ENCODE results near the gene PLXNB3.
"Not testable (repeated sequence)": the region's sequence is repeated elsewhere in the genome, so short reads cannot be mapped to it uniquely, and the experiment has no call there.

PLXNB3 gene

DNA sequence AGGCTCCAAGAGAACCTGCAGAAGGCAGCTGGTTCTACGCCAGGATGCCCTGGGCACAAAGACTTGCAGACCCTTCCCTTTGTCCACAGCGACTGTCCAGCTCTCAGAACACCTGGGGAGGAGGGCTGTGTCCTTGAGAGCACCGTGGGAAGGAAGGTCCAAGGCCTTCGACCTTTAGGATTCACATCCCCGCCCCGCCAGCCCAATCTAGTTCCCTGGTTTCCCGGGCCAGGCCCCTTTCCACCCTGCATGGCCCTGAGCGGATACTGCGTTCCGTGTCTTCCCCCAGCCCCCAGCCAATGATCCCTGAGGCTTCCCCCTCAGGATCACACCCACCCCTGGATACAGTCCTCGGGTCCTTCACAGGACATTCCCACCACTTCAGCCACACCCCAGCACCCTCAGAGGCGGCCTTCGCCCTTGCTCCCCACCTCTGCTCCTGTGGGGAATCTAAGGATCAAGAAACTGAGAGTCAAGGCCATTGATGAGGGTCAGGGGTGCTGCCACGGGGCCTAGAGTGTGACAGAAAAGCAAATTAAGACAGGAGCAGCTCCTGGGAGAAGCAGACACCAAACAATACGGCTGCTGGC is 30.3 kb upstream of the PLXNB3 start:
- Histone ChIP-seq H3K4me3 (ENCODE audit: low read length) (no peak overlapping the region), H3K4me1 (ENCODE audit: control insufficient read depth, insufficient read depth, low read length) (no peaks in the 10 kb centered on the region), H3K27ac (ENCODE audit: low read length) (no peak overlapping the region), H3K27me3 (ENCODE audit: control insufficient read depth, insufficient read depth, low read length) (no peaks in the 10 kb centered on the region), H3K36me3 (ENCODE audit: control insufficient read depth, insufficient read depth, low read length) (no peaks in the 10 kb centered on the region; the same call in 1 of the 2 replicates), H3K9me3 (ENCODE audit: control insufficient read depth, insufficient read depth, low read length) (no peaks in the 10 kb centered on the region)
- no peak for DNase-seq (ENCODE audit: low read depth, low spot score)
- no CpG with 5 or more reads among the region's 15 CpGs for WGBS (ENCODE audit: insufficient coverage, insufficient read length)

GRCh38 chrX:153734871-153735270 is 29.2 kb upstream of the PLXNB3 start:
- Histone ChIP-seq H3K4me1 (ENCODE audit: control insufficient read depth, insufficient read depth, low read length) (no peaks in the 10 kb centered on the region), H3K27me3 (ENCODE audit: control insufficient read depth, insufficient read depth, low read length) (no peaks in the 10 kb centered on the region), H3K4me3 (ENCODE audit: low read length) (no peak overlapping the region), H3K36me3 (ENCODE audit: control insufficient read depth, insufficient read depth, low read length) (no peaks in the 10 kb centered on the region; the same call in 1 of the 2 replicates), H3K27ac (ENCODE audit: low read length) (no peak overlapping the region), H3K9me3 (ENCODE audit: control insufficient read depth, insufficient read depth, low read length) (no peaks in the 10 kb centered on the region)
- DNase-seq (ENCODE audit: low read depth, low spot score) = no peak
- no CpG with 5 or more reads among the region's 2 CpGs for WGBS (ENCODE audit: insufficient coverage, insufficient read length)

DNA sequence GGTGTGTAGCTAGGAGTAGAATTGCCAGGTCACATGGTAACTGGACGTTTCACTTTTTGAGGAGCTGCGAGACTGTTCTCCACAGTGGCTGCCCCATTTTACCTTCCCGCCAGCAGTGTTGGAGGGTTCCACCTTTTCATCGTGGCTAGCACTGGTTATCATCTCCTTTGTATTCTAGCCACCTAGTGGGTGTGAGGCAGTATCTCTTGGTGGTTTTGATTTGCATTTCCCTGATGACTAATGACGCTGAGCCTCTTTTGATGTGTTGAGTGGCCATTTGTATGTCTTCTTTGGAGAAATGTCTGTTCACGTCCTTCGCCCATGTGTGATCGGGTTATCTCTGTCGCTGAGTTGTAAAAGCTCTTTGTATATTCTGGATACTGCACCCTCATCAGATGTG is 28.8 kb upstream of the PLXNB3 start:
- H3K9me3 ChIP-seq (ENCODE audit: control insufficient read depth, insufficient read depth, low read length) = no peaks in the 10 kb centered on the region
- no peak overlapping the region for H3K4me3 ChIP-seq (ENCODE audit: low read length)
- H3K36me3 ChIP-seq (ENCODE audit: control insufficient read depth, insufficient read depth, low read length) = no peaks in the 10 kb centered on the region; the same call in 1 of the 2 replicates
- no peak for DNase-seq (ENCODE audit: low read depth, low spot score)
- WGBS (ENCODE audit: insufficient coverage, insufficient read length) = no CpG with 5 or more reads among the region's 9 CpGs
- H3K4me1 ChIP-seq (ENCODE audit: control insufficient read depth, insufficient read depth, low read length) = no peaks in the 10 kb centered on the region
- no peaks in the 10 kb centered on the region for H3K27me3 ChIP-seq (ENCODE audit: control insufficient read depth, insufficient read depth, low read length)
- H3K27ac ChIP-seq (ENCODE audit: low read length) = no peak overlapping the region

DNA sequence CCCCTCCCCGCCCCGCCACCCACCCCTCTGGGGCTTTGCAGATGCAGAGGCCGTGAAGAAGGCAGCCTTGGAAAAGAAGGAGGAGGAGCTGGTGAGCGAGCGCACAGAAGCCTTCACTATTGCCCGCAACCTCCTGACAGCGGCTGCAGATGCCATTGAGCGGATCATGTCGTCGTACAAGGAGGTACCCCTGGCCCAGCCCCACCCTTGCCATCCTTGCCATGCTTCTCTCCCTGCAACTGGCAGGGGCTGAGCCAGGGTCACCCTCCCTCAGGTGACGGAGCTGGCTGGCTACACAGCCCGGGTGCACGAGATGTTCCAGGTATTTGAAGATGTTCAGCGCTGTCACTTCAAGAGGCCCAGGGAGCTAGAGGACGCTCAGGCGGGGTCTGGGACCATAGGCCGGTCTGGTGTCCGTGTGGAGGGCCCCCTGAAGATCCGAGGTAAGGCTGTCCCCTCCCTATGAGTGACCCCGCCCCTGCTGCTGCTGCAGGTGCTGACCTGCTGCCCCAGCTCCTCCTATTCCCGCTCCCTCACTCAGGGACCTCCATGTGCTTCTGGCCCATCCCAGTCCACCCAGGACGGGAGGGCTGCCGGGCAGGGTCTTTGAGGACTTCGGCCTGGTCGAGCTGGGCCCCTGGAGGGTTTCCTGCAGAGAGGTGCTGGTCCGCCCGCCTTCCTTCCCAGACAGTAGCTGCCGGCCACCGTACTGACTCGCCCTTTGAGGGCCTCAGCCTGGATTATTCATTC is 27.8 kb upstream of the PLXNB3 start:
- no peaks in the 10 kb centered on the region; the same call in 1 of the 2 replicates for H3K36me3 ChIP-seq (ENCODE audit: control insufficient read depth, insufficient read depth, low read length)
- no peak overlapping the region for H3K27ac ChIP-seq (ENCODE audit: low read length)
- DNase-seq (ENCODE audit: low read depth, low spot score) = no peak
- H3K27me3 ChIP-seq (ENCODE audit: control insufficient read depth, insufficient read depth, low read length) = no peaks in the 10 kb centered on the region
- H3K9me3 ChIP-seq (ENCODE audit: control insufficient read depth, insufficient read depth, low read length) = no peaks in the 10 kb centered on the region
- no CpG with 5 or more reads among the region's 30 CpGs for WGBS (ENCODE audit: insufficient coverage, insufficient read length)
- H3K4me3 ChIP-seq (ENCODE audit: low read length) = no peak overlapping the region
- no peaks in the 10 kb centered on the region for H3K4me1 ChIP-seq (ENCODE audit: control insufficient read depth, insufficient read depth, low read length)

GRCh38 chrX:153736871-153737441 is 27.1 kb upstream of the PLXNB3 start:
- Histone ChIP-seq H3K9me3 (ENCODE audit: control insufficient read depth, insufficient read depth, low read length) (no peaks in the 10 kb centered on the region), H3K36me3 (ENCODE audit: control insufficient read depth, insufficient read depth, low read length) (no peaks in the 10 kb centered on the region; the same call in 1 of the 2 replicates), H3K27me3 (ENCODE audit: control insufficient read depth, insufficient read depth, low read length) (no peaks in the 10 kb centered on the region), H3K27ac (ENCODE audit: low read length) (no peak overlapping the region), H3K4me3 (ENCODE audit: low read length) (no peak overlapping the region), H3K4me1 (ENCODE audit: control insufficient read depth, insufficient read depth, low read length) (no peaks in the 10 kb centered on the region)
- no peak for DNase-seq (ENCODE audit: low read depth, low spot score)
- WGBS (ENCODE audit: insufficient coverage, insufficient read length) = no CpG with 5 or more reads among the region's 15 CpGs

GRCh38 chrX:153738056-153738605 is 25.9 kb upstream of the PLXNB3 start:
- peaks cover under 1% of the 10 kb centered on the region for H3K4me1 ChIP-seq (ENCODE audit: control insufficient read depth, insufficient read depth, low read length)
- no peak overlapping the region for H3K27ac ChIP-seq (ENCODE audit: low read length)
- H3K36me3 ChIP-seq (ENCODE audit: control insufficient read depth, insufficient read depth, low read length) = no peaks in the 10 kb centered on the region; the same call in 1 of the 2 replicates
- WGBS (ENCODE audit: insufficient coverage, insufficient read length) = no CpG with 5 or more reads among the region's 27 CpGs
- no peak for DNase-seq (ENCODE audit: low read depth, low spot score)
- H3K4me3 ChIP-seq (ENCODE audit: low read length) = no peak overlapping the region
- no peaks in the 10 kb centered on the region for H3K9me3 ChIP-seq (ENCODE audit: control insufficient read depth, insufficient read depth, low read length)
- H3K27me3 ChIP-seq (ENCODE audit: control insufficient read depth, insufficient read depth, low read length) = no peaks in the 10 kb centered on the region

DNA sequence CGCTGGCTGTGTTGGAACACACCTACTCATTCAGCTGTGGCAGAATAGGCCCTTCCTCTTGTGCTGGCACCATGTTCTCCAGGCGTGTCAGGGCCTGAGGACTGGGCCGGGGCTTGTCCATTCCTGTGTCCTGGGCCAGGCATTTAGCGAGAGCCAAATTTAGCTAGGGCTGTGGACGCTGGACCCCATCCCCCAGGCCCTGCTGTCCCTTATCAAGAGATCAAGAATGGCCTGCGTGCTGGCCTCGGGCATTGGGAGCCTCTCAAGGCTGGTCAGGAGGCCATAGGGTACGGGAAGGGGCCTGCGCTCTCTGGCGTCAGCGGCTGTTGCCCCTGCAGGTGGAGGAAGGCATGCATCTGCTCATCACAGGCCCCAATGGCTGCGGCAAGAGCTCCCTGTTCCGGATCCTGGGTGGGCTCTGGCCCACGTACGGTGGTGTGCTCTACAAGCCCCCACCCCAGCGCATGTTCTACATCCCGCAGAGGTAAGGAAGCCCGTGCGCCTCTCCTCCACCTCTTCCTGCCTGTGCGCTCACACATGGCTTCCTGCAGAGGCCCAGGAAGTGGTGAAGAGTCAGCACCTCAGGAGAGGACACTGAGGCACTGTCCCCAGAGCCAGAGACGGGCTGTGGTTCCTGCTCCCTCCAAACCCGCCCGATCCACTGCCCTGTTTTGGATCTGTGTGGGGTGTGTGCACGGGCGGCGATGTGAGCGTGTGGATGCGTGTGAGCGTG is 24.1 kb upstream of the PLXNB3 start:
- peaks cover 5% of the 10 kb centered on the region for H3K4me1 ChIP-seq (ENCODE audit: control insufficient read depth, insufficient read depth, low read length)
- no peak overlapping the region for H3K4me3 ChIP-seq (ENCODE audit: low read length)
- no CpG with 5 or more reads among the region's 29 CpGs for WGBS (ENCODE audit: insufficient coverage, insufficient read length)
- DNase-seq (ENCODE audit: low read depth, low spot score) = no peak
- no peaks in the 10 kb centered on the region for H3K9me3 ChIP-seq (ENCODE audit: control insufficient read depth, insufficient read depth, low read length)
- H3K36me3 ChIP-seq (ENCODE audit: control insufficient read depth, insufficient read depth, low read length) = no peaks in the 10 kb centered on the region; the same call in 1 of the 2 replicates
- H3K27ac ChIP-seq (ENCODE audit: low read length) = no peak overlapping the region
- H3K27me3 ChIP-seq (ENCODE audit: control insufficient read depth, insufficient read depth, low read length) = no peaks in the 10 kb centered on the region

DNA sequence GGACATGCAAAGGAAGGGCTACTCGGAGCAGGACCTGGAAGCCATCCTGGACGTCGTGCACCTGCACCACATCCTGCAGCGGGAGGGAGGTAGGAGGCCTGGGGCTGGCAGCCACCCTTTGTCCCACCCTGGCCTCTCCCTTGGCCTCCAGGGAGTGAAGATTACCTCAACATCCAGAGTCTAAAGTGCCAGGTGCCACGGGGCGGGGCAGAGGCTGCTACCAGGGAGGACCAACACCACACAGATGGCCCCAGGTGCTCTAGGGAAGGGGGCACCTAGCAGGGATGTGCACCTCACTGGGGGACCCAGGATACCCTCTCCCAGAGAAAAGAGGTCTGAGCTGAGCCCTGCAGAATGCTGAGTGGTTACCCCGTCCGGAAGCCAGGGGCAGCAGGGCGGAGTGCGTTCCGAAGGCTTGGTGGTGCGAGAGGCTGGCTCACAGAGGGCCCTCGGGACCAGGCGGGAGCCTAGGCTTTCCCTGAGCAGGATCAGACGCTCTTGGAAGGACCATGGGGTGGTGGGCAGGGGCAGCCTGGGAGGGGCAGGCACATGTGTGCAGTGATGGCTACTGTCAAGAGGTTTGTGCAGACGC is 23.3 kb upstream of the PLXNB3 start:
- H3K36me3 ChIP-seq (ENCODE audit: control insufficient read depth, insufficient read depth, low read length) = no peaks in the 10 kb centered on the region; the same call in 1 of the 2 replicates
- WGBS (ENCODE audit: insufficient coverage, insufficient read length) = no CpG with 5 or more reads among the region's 16 CpGs
- H3K4me3 ChIP-seq (ENCODE audit: low read length) = no peak overlapping the region
- peaks cover 5% of the 10 kb centered on the region for H3K4me1 ChIP-seq (ENCODE audit: control insufficient read depth, insufficient read depth, low read length)
- H3K27me3 ChIP-seq (ENCODE audit: control insufficient read depth, insufficient read depth, low read length) = no peaks in the 10 kb centered on the region
- H3K9me3 ChIP-seq (ENCODE audit: control insufficient read depth, insufficient read depth, low read length) = no peaks in the 10 kb centered on the region
- no peak for DNase-seq (ENCODE audit: low read depth, low spot score)
- no peak overlapping the region for H3K27ac ChIP-seq (ENCODE audit: low read length)

GRCh38 chrX:153741446-153741845 is 22.6 kb upstream of the PLXNB3 start:
- DNase-seq (ENCODE audit: low read depth, low spot score) = no peak
- Histone ChIP-seq H3K4me1 (ENCODE audit: control insufficient read depth, insufficient read depth, low read length) (peaks cover 5% of the 10 kb centered on the region), H3K4me3 (ENCODE audit: low read length) (no peak overlapping the region), H3K27me3 (ENCODE audit: control insufficient read depth, insufficient read depth, low read length) (no peaks in the 10 kb centered on the region), H3K27ac (ENCODE audit: low read length) (no peak overlapping the region), H3K9me3 (ENCODE audit: control insufficient read depth, insufficient read depth, low read length) (no peaks in the 10 kb centered on the region), H3K36me3 (ENCODE audit: control insufficient read depth, insufficient read depth, low read length) (no peaks in the 10 kb centered on the region; the same call in 1 of the 2 replicates)
- no CpG with 5 or more reads among the region's 14 CpGs for WGBS (ENCODE audit: insufficient coverage, insufficient read length)

- WGBS (ENCODE audit: insufficient coverage, insufficient read length) = no CpG with 5 or more reads among the region's 14 CpGs
- H3K36me3 ChIP-seq (ENCODE audit: control insufficient read depth, insufficient read depth, low read length); H3K27me3 ChIP-seq (ENCODE audit: control insufficient read depth, insufficient read depth, low read length); H3K9me3 ChIP-seq (ENCODE audit: control insufficient read depth, insufficient read depth, low read length); H3K27ac ChIP-seq (ENCODE audit: low read length); H3K4me3 ChIP-seq (ENCODE audit: low read length); H3K4me1 ChIP-seq (ENCODE audit: control insufficient read depth, insufficient read depth, low read length); DNase-seq (ENCODE audit: low read depth, low spot score): not testable (repeated sequence)
These were observed 21.9 kb upstream of the PLXNB3 start for GRCh38 chrX:153742111-153742510.

Data from iPS DF 6.9 (cell line).